IgD-negative memory B cell (primary cell): ENCODE results near the gene CISD2. TPM values are rescaled to one million over a fixed set of nuclear protein-coding genes. Genes with fewer than 3 reads are reported as not detected.
"Not testable (repeated sequence)": the region's sequence is repeated elsewhere in the genome, so short reads cannot be mapped to it uniquely, and the experiment has no call there.

Experiments used
- H3K27ac Mint-ChIP-seq, 3 donors: one replicate each; pipeline ENCODE4 v1.8.0; 2020 to 2022; ENCODE audit warnings: mild to moderate bottlenecking in 3 of 3, mixed read lengths in 3 of 3, moderate library complexity in 1 of 3
- H3K27me3 Mint-ChIP-seq: one replicate; pipeline ENCODE4 v1.8.0; 2021; ENCODE audit warnings: mixed read lengths
- H3K36me3 Mint-ChIP-seq: one replicate; pipeline ENCODE4 v1.8.0; 2020; ENCODE audit warnings: mild to moderate bottlenecking, mixed read lengths
- H3K4me1 Mint-ChIP-seq, 3 donors: one replicate each; pipeline ENCODE4 v1.8.0; 2020 to 2022; ENCODE audit warnings: mixed read lengths in 3 of 3, mild to moderate bottlenecking in 1 of 3
- H3K4me3 Mint-ChIP-seq, 4 donors: one replicate each; pipeline ENCODE4 v1.8.0; 2020 to 2022; ENCODE audit warnings: mild to moderate bottlenecking in 4 of 4, mixed read lengths in 4 of 4, moderate library complexity in 3 of 4
- H3K9me3 Mint-ChIP-seq, 3 donors: one replicate each; pipeline ENCODE4 v1.8.0; 2020 to 2021; ENCODE audit warnings: mixed read lengths in 3 of 3, mild to moderate bottlenecking in 1 of 3
- polyA plus RNA-seq: library from polyadenylated mRNA; unstranded; fragments of 300-500 nt; fragmentation: Illumina TruSeq; gene quantifications from one replicate; pipeline ENCODE4 v1.2.3, GENCODE V29; 2021

Gene CISD2
- polyA plus RNA-seq, 1 donor from 2014 or later: 25.2 TPM

- H3K27me3 Mint-ChIP-seq, H3K27ac Mint-ChIP-seq, H3K4me1 Mint-ChIP-seq, H3K4me3 Mint-ChIP-seq: not testable (repeated sequence)
- Mint-ChIP-seq H3K9me3 (peaks cover 2 to 23% (median 9%) of the 10 kb centered on the region in 3 donors), H3K36me3 (peaks cover 15% of the 10 kb centered on the region)
These were observed 50.9 kb downstream of the CISD2 start for GRCh38 chr4:102919697-102920096.

- peaks cover 14% of the 10 kb centered on the region for H3K36me3 Mint-ChIP-seq
- no peaks in the 10 kb centered on the region for H3K27me3 Mint-ChIP-seq
These were observed 66.9 kb downstream of the CISD2 start for GRCh38 chr4:102935716-102936115.

DNA sequence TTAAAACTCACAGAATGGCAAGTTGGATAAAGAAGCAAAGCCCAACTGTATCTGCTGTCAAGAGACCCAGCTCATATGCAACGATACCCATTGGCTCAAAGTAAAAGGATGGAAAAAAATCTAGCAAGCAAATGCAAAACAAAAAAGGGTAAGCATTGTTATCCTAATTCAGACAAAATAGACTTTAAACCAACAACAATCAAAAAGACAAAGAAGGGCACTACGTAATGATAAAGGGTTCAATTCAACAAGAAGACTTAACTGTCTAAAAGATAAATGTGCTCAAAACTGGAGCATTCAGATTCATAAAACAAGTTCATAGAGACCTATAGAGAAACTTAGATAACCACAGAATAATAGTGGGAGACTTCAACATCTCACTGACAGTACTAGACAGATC, 69.3 kb downstream of the CISD2 start:
- H3K4me1 Mint-ChIP-seq, H3K9me3 Mint-ChIP-seq, H3K27ac Mint-ChIP-seq, H3K4me3 Mint-ChIP-seq, H3K27me3 Mint-ChIP-seq: not testable (repeated sequence)
- H3K36me3 Mint-ChIP-seq: peaks cover 14% of the 10 kb centered on the region

More at GRCh38 chr4:102935716-102936115, 66.9 kb downstream of the CISD2 start:
- no peaks in the 10 kb centered on the region for H3K9me3 Mint-ChIP-seq
- no peak overlapping the region for H3K4me3 Mint-ChIP-seq
- H3K4me1 Mint-ChIP-seq: no peaks in the 10 kb centered on the region
- H3K27ac Mint-ChIP-seq: no peak overlapping the region

Other genes with a start within 250 kb of the CISD2 start
- gene MANBA, start 108.0 kb upstream of the CISD2 start, polyA plus RNA-seq: 32.4 TPM
- 396 TPM for gene UBE2D3, start 41.4 kb upstream of the CISD2 start, polyA plus RNA-seq
- 0.93 TPM for gene SLC9B1, start 150.7 kb downstream of the CISD2 start, polyA plus RNA-seq
- gene SLC9B2, start 207.8 kb downstream of the CISD2 start, polyA plus RNA-seq: 21.4 TPM
- 15.1 TPM for gene BDH2, start 230.8 kb downstream of the CISD2 start, polyA plus RNA-seq